Fibroblast of skin of right biceps (primary cell): ENCODE results near the gene ZFAND3.

Experiments used
- DNase-seq: peaks from one replicate; pipeline ENCODE4 v3.0.0-alpha.2; 2013

Gene ZFAND3

GRCh38 chr6:37798436-37799262 is 20.9 kb upstream of the ZFAND3 start:
- no peak for DNase-seq

GRCh38 chr6:37799263-37799644 is 20.3 kb upstream of the ZFAND3 start:
- DNase-seq, result no peak

GRCh38 chr6:37800703-37801604 is 18.6 kb upstream of the ZFAND3 start:
- no peak for DNase-seq

- DNase-seq, result no peak
These were observed 18.0 kb upstream of the ZFAND3 start for GRCh38 chr6:37801605-37801940.

- DNase-seq, result no peak
These were observed 16.7 kb upstream of the ZFAND3 start for GRCh38 chr6:37802810-37803209.

GRCh38 chr6:37804586-37804985 is 14.9 kb upstream of the ZFAND3 start:
- no peak for DNase-seq

- DNase-seq, result no peak
These were observed 13.3 kb upstream of the ZFAND3 start for GRCh38 chr6:37806213-37806612.

GRCh38 chr6:37807656-37808055 is 11.9 kb upstream of the ZFAND3 start:
- no peak for DNase-seq

- no peak for DNase-seq
These were observed 10.4 kb upstream of the ZFAND3 start for GRCh38 chr6:37809197-37809543.

GRCh38 chr6:37812841-37813240 is 6.7 kb upstream of the ZFAND3 start:
- no peak for DNase-seq

GRCh38 chr6:37814374-37814773 is 5.2 kb upstream of the ZFAND3 start:
- DNase-seq, result no peak

- DNase-seq, result no peak
These were observed 2.7 kb upstream of the ZFAND3 start for GRCh38 chr6:37816599-37817375.

- peak; percentile 98 for DNase-seq
These were observed 871 bp upstream of the ZFAND3 start for GRCh38 chr6:37818536-37819176.

GRCh38 chr6:37819802-37820717 is 533 bp downstream of the ZFAND3 start:
- DNase-seq, result peak; percentile 74

- DNase-seq, result no peak
These were observed 1.2 kb downstream of the ZFAND3 start for GRCh38 chr6:37820718-37821079.

GRCh38 chr6:37821446-37821845 is 1.9 kb downstream of the ZFAND3 start:
- DNase-seq, result no peak

- DNase-seq, result no peak
These were observed 3.5 kb downstream of the ZFAND3 start for GRCh38 chr6:37822851-37823682.

- DNase-seq, result no peak
These were observed 4.6 kb downstream of the ZFAND3 start for GRCh38 chr6:37824170-37824569.

GRCh38 chr6:37826188-37826587 is 6.7 kb downstream of the ZFAND3 start:
- no peak for DNase-seq

GRCh38 chr6:37826993-37827392 is 7.5 kb downstream of the ZFAND3 start:
- DNase-seq, result no peak
